Gastroesophageal sphincter (tissue), 4 donors: ENCODE measurements around the gene BCL2L1. TPM values are rescaled to one million over a fixed set of nuclear protein-coding genes. Genes with fewer than 3 reads are reported as not detected.

Source experiments
- ATAC-seq: fragments of 150-250 bp; one replicate; pipeline ENCODE4 v1.9.1; 2016; ENCODE audit warnings: mild to moderate bottlenecking, moderate library complexity
- H3K27ac ChIP-seq, 4 donors: fragments of 200-600 bp; sonication (generic) in 3 of 4; 1 replicate in 3 of 4; 2 replicates in 1 of 4; pipeline ENCODE4 v1.5.1; 2016 to 2019
- H3K27me3 ChIP-seq: fragments of 200-600 bp; sonication (generic); one replicate; pipeline ENCODE4 v1.5.1; 2019
- H3K36me3 ChIP-seq, 2 donors: fragments of 200-600 bp; sonication (generic); one replicate each; pipeline ENCODE4 v1.5.1; 2019; ENCODE audit warnings: control low read depth in 1 of 2
- H3K4me1 ChIP-seq, 3 donors: fragments of 200-600 bp; sonication (generic); 1 replicate in 2 of 3; 2 replicates in 1 of 3; pipeline ENCODE4 v1.5.1; 2016 to 2019; ENCODE audit warnings: control low read depth in 2 of 3
- H3K4me3 ChIP-seq, 2 donors: fragments of 200-600 bp; sonication (generic); one replicate each; pipeline ENCODE4 v1.5.1; 2019; ENCODE audit warnings: mild to moderate bottlenecking in 1 of 2, moderate library complexity in 1 of 2
- H3K9me3 ChIP-seq, 3 donors: fragments of 200-600 bp; sonication (generic); one replicate each; pipeline ENCODE4 v1.5.1; 2017 to 2019; ENCODE audit warnings: control low read depth in 2 of 3
- CTCF ChIP-seq, 4 experiments: fragments of 200-600 bp in 2 of 4; fragments of 450-650 bp in 2 of 4; sonication (generic) in 1 of 4; IDR thresholded peaks; one replicate each; pipeline ENCODE4 v1.5.1; 2017 to 2019; ENCODE audit warnings: antibody characterized with exemption in 4 of 4, mild to moderate bottlenecking in 2 of 4, moderate library complexity in 2 of 4
- EP300 ChIP-seq: sonication (generic); formaldehyde crosslinking; IDR thresholded peaks from one replicate; pipeline ENCODE4 v1.6.1; 2017; ENCODE audit warnings: antibody characterized with exemption, mild to moderate bottlenecking
- POLR2A ChIP-seq, 2 donors: fragments of 450-650 bp; IDR thresholded peaks; one replicate each; pipeline ENCODE4 v1.6.1; 2017; ENCODE audit warnings: antibody characterized with exemption in 2 of 2, mild to moderate bottlenecking in 2 of 2, moderate library complexity in 1 of 2
- POLR2AphosphoS5 ChIP-seq: sonication (generic); formaldehyde crosslinking; IDR thresholded peaks from one replicate; pipeline ENCODE4 v1.6.1; 2017; ENCODE audit warnings: antibody characterized with exemption
- WGBS, 2 donors: methylation state at CpG; one replicate each; pipeline ENCODE4 v1.1.5; 2018; ENCODE audit warnings: low coverage in 1 of 2; 5-methylcytosine and 5-hydroxymethylcytosine counted together
- total RNA-seq, 4 donors: library from RNA; depleted of rRNA; stranded (reverse); fragments of >200 nt; gene quantifications; one replicate each; pipeline ENCODE4 v1.1.0, GENCODE V29; 2016

BCL2L1 gene
- total RNA-seq, 4 donors from 2014 or later: 71.9 to 171 (median 135) TPM

DNA sequence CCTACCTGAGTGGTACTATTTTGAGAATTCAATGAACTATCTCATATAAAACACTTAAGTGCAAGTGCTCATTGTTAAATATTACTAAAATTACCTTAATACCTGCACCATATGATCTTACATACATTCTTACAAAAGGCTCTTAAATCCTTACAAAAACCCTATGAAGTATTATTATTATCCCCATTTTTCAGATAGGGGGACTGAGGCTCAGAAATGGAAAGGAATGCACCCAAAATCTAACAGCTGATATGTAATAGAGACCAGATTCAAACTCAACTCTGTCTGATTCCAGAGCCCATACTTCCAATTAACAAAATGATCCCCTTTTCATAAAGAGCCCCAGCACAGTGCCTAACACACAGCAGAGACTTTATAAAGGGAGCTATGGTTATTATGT, 17.5 kb downstream of the BCL2L1 start:
- no peak overlapping the region for H3K4me3 ChIP-seq
- peak overlapping the region in 3 of 4 donors; percentile 48 to 59 (median 54) for H3K27ac ChIP-seq
- ATAC-seq: no peak
- H3K27me3 ChIP-seq: no peaks in the 10 kb centered on the region
- H3K36me3 ChIP-seq: peaks cover 0 to 40% of the 10 kb centered on the region in 2 donors
- H3K9me3 ChIP-seq: no peaks in the 10 kb centered on the region
- H3K4me1 ChIP-seq: peaks cover 4 to 88% (median 26%) of the 10 kb centered on the region in 3 donors
- TF ChIP-seq POLR2AphosphoS5 (no peak), EP300 (no peak), POLR2A (IDR thresholded peaks at IDR 0.05) (no peak)

GRCh38 chr20:31704225-31705119, 18.2 kb downstream of the BCL2L1 start:
- Histone ChIP-seq H3K4me1 (peaks cover 6 to 90% (median 32%) of the 10 kb centered on the region in 3 donors), H3K4me3 (no peak overlapping the region), H3K27ac (peak overlapping the region in 3 of 4 donors; percentile 48 to 59 (median 54)), H3K36me3 (peaks cover 0 to 40% of the 10 kb centered on the region in 2 donors), H3K27me3 (no peaks in the 10 kb centered on the region), H3K9me3 (no peaks in the 10 kb centered on the region)
- ATAC-seq: peak; percentile 44
- TF ChIP-seq POLR2A (IDR thresholded peaks at IDR 0.05) (no peak), POLR2AphosphoS5 (no peak), CTCF (IDR thresholded peaks at IDR 0.05) (no peak), EP300 (no peak)
- 69 to 87% methylated on average over 5 to 8 of the region's 11 CpGs for WGBS, 2 donors

DNA sequence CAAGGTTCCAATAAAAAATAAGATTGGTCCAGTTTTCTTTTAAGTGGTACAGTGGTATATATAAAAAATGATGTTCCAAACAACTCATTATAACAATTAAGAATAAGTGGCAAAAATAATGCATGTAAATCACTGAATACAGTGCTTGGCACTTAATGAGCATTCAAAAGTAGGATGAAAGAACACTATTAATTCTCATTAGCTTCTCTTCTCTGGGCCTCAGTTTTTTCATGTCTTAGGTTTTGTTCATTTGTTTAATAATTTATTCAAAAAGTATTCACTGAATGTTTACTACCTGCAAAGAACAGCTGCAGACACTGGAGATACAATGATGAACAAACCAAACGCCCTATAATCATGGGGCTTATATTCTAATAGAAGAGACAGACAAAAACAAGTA, 21.1 kb downstream of the BCL2L1 start:
- Histone ChIP-seq H3K27ac (peak overlapping the region in 3 of 4 donors; percentile 12 to 63 (median 37)), H3K27me3 (no peaks in the 10 kb centered on the region), H3K4me1 (peaks cover 11 to 80% (median 29%) of the 10 kb centered on the region in 3 donors), H3K9me3 (no peaks in the 10 kb centered on the region), H3K4me3 (no peak overlapping the region), H3K36me3 (peaks cover 0 to 12% of the 10 kb centered on the region in 2 donors)
- WGBS, 2 donors: 57 to 67% methylated on average over 1 of the region's 1 CpG
- TF ChIP-seq POLR2AphosphoS5: no peak
- TF ChIP-seq EP300: no peak
- no peak for TF ChIP-seq POLR2A (IDR thresholded peaks at IDR 0.05)
- TF ChIP-seq CTCF (IDR thresholded peaks at IDR 0.05): no peak
- ATAC-seq: no peak

DNA sequence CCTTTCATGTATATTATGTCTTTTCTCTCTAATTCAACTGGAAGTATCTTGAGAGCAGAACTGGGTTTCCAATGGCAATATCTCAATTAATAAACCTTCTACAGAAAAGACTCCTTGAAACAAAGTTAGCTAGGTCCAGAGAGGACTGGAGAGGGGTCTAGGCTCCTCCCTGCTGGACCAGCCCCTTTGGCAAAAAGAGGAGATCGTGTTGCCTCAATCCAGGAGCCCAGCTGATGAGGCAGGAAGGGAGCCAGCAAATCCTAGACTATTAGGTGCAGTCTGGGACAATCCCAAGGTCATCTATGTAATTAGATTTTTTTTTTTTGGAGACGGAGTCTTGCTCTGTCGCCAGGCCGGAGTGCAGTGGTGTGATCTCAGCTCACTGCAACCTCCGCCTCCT, 21.9 kb downstream of the BCL2L1 start:
- H3K4me1 ChIP-seq: peaks cover 11 to 79% (median 29%) of the 10 kb centered on the region in 3 donors

More for the DNA sequence above, 21.9 kb downstream of the BCL2L1 start:
- H3K27me3 ChIP-seq: no peaks in the 10 kb centered on the region
- peak overlapping the region in 3 of 4 donors; percentile 63 to 80 (median 72) for H3K27ac ChIP-seq
- WGBS, 2 donors: 78% methylated on average over 5 of the region's 5 CpGs; no CpG with 5 or more reads in 1 of the 2 donors
- ATAC-seq: no peak
- no peak for TF ChIP-seq POLR2A (IDR thresholded peaks at IDR 0.05)
- no peak for TF ChIP-seq EP300
- no peak for TF ChIP-seq POLR2AphosphoS5
- TF ChIP-seq CTCF (IDR thresholded peaks at IDR 0.05): no peak
- no peak overlapping the region for H3K4me3 ChIP-seq
- peaks cover 0 to 9% of the 10 kb centered on the region in 2 donors for H3K36me3 ChIP-seq
- no peaks in the 10 kb centered on the region for H3K9me3 ChIP-seq
